Activated naive CD8-positive, alpha-beta T cell treated with anti-CD3 and anti-CD28 coated beads, Interleukin-2, amount 10 ng/mL, durations not matched to agents 7 days and 5 days (primary cell): ENCODE results near the gene KLF11. TPM values are rescaled to one million over a fixed set of nuclear protein-coding genes. Genes with fewer than 3 reads are reported as not detected.

Experiments
- ATAC-seq: fragments of 150-1000 bp; cut with Tn5 transposase; one replicate; pipeline ENCODE4 v1.10.0; 2021; ENCODE audit warnings: low read depth, moderate library complexity
- POLR2A ChIA-PET: fragments of 350-600 bp; sonication (Branson Sonifier 250); formaldehyde crosslinking; loops from one replicate; lab custom pipeline; 2021; ENCODE audit warnings: antibody characterized with exemption; lab: Charles Lee
- DNase-seq: peaks from one replicate; pipeline ENCODE4 v3.0.0; 2021
- H3K27ac Mint-ChIP-seq: one replicate; pipeline ENCODE4 v1.8.0; 2022; ENCODE audit warnings: mild to moderate bottlenecking, mixed read lengths
- H3K27me3 Mint-ChIP-seq: one replicate; pipeline ENCODE4 v1.8.0; 2022; ENCODE audit warnings: mild to moderate bottlenecking, moderate library complexity, mixed read lengths
- H3K36me3 Mint-ChIP-seq: one replicate; pipeline ENCODE4 v1.8.0; 2021; ENCODE audit warnings: mild to moderate bottlenecking, mixed read lengths
- H3K4me1 Mint-ChIP-seq: one replicate; pipeline ENCODE4 v1.8.0; 2021; ENCODE audit warnings: mixed read lengths
- H3K4me3 Mint-ChIP-seq: one replicate; pipeline ENCODE4 v1.8.0; 2022; ENCODE audit warnings: mild to moderate bottlenecking, moderate library complexity, mixed read lengths
- H3K9me3 Mint-ChIP-seq: one replicate; pipeline ENCODE4 v1.8.0; 2021; ENCODE audit warnings: mixed read lengths
- total RNA-seq, 2 experiments: library from RNA; stranded (reverse); gene quantifications; one replicate each; pipeline ENCODE4 v1.2.3, GENCODE V29; 2021

Gene KLF11
- total RNA-seq, 2 experiments from 2014 or later = 6.8 to 7.1 TPM

- DNase-seq (no peak), ATAC-seq (no peak)
- Mint-ChIP-seq H3K4me3 (no peak overlapping the region), H3K27me3 (no peaks in the 10 kb centered on the region), H3K4me1 (peaks cover 9% of the 10 kb centered on the region), H3K9me3 (no peaks in the 10 kb centered on the region), H3K36me3 (peaks cover 9% of the 10 kb centered on the region), H3K27ac (no peak overlapping the region)
- POLR2A ChIA-PET = interaction anchor here (0.6 to 1.3 kb wide), 3 partner anchors 64 to 205 kb away, joined by 3 to 7 read pairs (median 3); partner anchors contain the start of gene TAF1B
Measured at GRCh38 chr2:10047616-10048500, 4.5 kb downstream of the KLF11 start.

- H3K4me3 Mint-ChIP-seq = no peak overlapping the region
- POLR2A ChIA-PET = interaction anchor here (0.6 to 1.3 kb wide), 3 partner anchors 63 to 69 kb away, joined by 3 to 7 read pairs (median 7); no protein-coding TSS in a partner anchor
- H3K27me3 Mint-ChIP-seq = no peaks in the 10 kb centered on the region
- H3K9me3 Mint-ChIP-seq = no peaks in the 10 kb centered on the region
- H3K27ac Mint-ChIP-seq = no peak overlapping the region
- ATAC-seq (no peak), DNase-seq (no peak)
- H3K4me1 Mint-ChIP-seq = peaks cover 8% of the 10 kb centered on the region
- peaks cover 9% of the 10 kb centered on the region for H3K36me3 Mint-ChIP-seq
Measured at GRCh38 chr2:10048501-10049171, 5.3 kb downstream of the KLF11 start.

DNA sequence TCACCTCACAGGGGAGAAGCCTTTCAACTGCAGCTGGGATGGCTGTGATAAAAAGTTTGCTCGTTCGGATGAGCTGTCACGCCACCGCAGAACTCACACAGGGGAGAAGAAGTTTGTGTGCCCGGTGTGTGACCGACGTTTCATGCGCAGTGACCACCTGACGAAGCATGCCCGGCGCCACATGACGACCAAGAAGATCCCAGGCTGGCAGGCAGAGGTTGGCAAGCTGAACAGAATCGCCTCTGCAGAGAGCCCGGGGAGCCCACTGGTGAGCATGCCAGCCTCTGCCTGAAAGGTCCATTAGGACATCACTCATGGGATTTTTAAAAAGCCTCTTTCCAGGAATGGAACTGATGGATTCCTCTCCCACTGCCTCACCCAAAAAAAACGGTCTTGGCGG is 8.9 kb downstream of the KLF11 start:
- Mint-ChIP-seq H3K36me3 (peaks cover 7% of the 10 kb centered on the region), H3K27ac (no peak overlapping the region), H3K27me3 (peaks cover 2% of the 10 kb centered on the region), H3K4me3 (no peak overlapping the region), H3K9me3 (no peaks in the 10 kb centered on the region), H3K4me1 (peaks cover 1% of the 10 kb centered on the region)
- ATAC-seq (no peak), DNase-seq (no peak)
- POLR2A ChIA-PET = no interaction called here

DNA sequence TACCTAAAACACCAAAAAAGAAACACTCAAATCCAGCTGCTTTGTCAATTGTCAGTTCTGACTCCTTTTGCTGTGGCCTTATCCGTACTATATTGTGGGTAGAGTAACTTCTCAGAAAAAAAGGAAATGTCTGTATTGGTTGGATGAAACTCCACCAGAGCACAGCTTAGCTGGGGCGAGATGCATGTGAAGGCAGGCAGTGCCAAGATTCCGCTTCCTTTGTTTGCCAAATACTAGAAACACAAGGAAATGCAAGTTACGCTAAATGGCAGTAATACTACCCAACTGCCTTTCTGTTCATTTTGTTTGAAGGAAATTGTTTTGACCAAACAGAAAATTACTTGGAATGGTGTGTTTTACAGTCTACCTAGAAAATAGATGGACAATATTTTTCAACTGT is 10.0 kb downstream of the KLF11 start:
- Mint-ChIP-seq H3K36me3 (peaks cover 7% of the 10 kb centered on the region), H3K4me1 (peaks cover 1% of the 10 kb centered on the region), H3K4me3 (no peak overlapping the region), H3K27me3 (peaks cover 2% of the 10 kb centered on the region), H3K9me3 (no peaks in the 10 kb centered on the region), H3K27ac (no peak overlapping the region)
- POLR2A ChIA-PET = no interaction called here
- ATAC-seq (no peak), DNase-seq (no peak)

GRCh38 chr2:10054424-10054823 is 11.1 kb downstream of the KLF11 start:
- POLR2A ChIA-PET = no interaction called here
- no peak for ATAC-seq
- H3K36me3 Mint-ChIP-seq = peaks cover 7% of the 10 kb centered on the region

GRCh38 chr2:10054976-10055375 is 11.6 kb downstream of the KLF11 start:
- peaks cover 7% of the 10 kb centered on the region for H3K36me3 Mint-ChIP-seq
- no peak overlapping the region for H3K4me3 Mint-ChIP-seq
- no peak overlapping the region for H3K27ac Mint-ChIP-seq
- ATAC-seq = no peak
- DNase-seq = no peak
- H3K27me3 Mint-ChIP-seq = peaks cover 2% of the 10 kb centered on the region
- peaks cover 1% of the 10 kb centered on the region for H3K4me1 Mint-ChIP-seq
- no peaks in the 10 kb centered on the region for H3K9me3 Mint-ChIP-seq
- POLR2A ChIA-PET = no interaction called here

More at GRCh38 chr2:10054424-10054823, 11.1 kb downstream of the KLF11 start:
- peaks cover 2% of the 10 kb centered on the region for H3K27me3 Mint-ChIP-seq
- no peaks in the 10 kb centered on the region for H3K9me3 Mint-ChIP-seq
- H3K4me3 Mint-ChIP-seq = no peak overlapping the region
- H3K27ac Mint-ChIP-seq = no peak overlapping the region
- peaks cover 1% of the 10 kb centered on the region for H3K4me1 Mint-ChIP-seq
- DNase-seq = no peak

- Mint-ChIP-seq H3K4me1 (peaks cover 1% of the 10 kb centered on the region), H3K27me3 (peaks cover 6% of the 10 kb centered on the region), H3K36me3 (peaks cover 7% of the 10 kb centered on the region), H3K4me3 (no peak overlapping the region), H3K9me3 (no peaks in the 10 kb centered on the region), H3K27ac (no peak overlapping the region)
- DNase-seq = no peak
- ATAC-seq = no peak
- POLR2A ChIA-PET = no interaction called here
Measured at GRCh38 chr2:10056439-10056838, 13.1 kb downstream of the KLF11 start.

DNA sequence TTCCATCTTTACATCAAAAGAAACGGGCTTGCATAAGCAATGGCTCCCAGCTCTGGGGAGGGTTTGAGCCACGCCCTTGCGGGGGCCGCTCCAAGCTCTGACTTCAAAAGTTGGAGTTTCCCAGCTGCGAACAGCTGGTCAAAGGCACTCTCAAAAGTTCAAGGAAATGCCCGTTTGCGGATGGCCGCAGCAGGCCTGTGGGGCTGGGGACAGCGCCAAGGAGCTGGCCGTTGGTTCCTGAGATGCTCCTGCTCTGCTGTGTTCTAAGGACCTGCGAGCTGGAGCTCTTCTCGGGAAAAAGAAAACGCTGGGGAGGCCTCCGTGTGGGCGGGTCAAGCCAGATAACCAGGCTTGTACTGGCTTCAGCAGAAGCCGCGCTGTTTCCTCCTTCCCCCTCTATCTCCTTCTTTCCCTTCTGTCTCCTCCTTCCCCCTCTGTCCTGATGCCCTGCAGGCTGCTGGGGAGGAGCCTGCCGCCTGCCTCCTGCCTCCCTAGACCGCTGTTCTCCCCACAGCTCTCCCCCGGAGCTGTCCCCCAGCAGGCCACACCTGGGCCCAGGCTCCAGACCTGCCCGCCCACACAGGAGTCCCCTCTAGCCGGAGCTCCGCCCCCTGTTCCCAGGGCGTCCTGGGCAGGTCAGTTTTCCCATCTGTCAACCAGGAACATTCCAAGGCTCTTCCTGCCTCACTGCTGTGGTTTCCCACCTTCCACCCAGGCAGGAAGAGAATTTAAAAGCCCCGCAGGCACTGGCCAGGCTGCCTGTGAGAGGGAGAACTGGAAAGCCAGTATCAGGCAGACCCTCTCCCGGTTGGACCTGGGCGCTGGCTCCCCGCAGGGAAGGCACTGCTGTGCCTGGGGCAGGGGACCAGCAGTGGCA is 14.1 kb downstream of the KLF11 start:
- ATAC-seq (no peak), DNase-seq (no peak)
- Mint-ChIP-seq H3K27ac (no peak overlapping the region), H3K4me3 (peak overlapping the region; percentile 60), H3K9me3 (no peaks in the 10 kb centered on the region), H3K36me3 (peaks cover 3% of the 10 kb centered on the region), H3K4me1 (peaks cover 1% of the 10 kb centered on the region), H3K27me3 (peaks cover 6% of the 10 kb centered on the region)
- POLR2A ChIA-PET = no interaction called here

DNA sequence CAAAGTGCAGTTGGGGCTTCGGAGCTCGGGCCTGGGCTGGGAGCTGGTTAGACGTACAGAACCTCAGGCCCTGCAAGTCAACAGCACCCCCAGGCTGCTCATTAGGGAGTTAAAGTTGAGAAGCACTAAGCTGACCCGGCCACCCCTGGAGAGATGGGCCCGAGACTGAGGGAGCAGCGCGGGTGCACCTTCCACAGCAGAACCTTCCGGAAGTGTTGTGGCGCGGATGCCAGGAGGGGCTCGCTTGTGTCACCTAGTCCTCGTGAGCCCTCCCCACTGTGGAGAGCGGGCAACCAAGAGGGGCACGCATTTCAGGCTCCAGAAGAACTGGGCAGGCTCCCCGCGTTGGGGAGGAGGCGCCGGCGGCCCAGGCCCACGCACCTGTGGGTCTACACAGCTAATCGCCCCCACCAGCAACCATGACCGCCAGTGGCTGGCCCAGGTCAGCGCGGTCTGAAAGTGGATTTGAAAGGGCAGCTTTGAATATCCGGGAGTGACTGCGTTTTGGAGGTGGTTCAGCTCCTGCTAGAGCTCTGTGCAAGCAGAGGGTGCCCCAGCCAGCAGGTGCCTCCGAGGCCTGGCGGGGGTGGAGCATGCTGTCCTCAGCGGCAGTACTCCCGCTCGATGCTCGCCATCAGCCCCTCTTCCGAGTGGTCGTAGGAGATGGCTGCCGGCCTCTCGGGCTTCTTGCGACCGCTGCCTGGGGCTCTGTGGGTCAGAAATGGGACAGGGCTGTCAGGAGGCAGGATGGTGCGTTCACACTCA is 15.1 kb downstream of the KLF11 start:
- POLR2A ChIA-PET = no interaction called here
- no peaks in the 10 kb centered on the region for H3K9me3 Mint-ChIP-seq
- H3K4me1 Mint-ChIP-seq = peaks cover 1% of the 10 kb centered on the region
- ATAC-seq (no peak), DNase-seq (no peak)
- H3K27me3 Mint-ChIP-seq = peaks cover 8% of the 10 kb centered on the region
- H3K27ac Mint-ChIP-seq = no peak overlapping the region
- no peak overlapping the region for H3K4me3 Mint-ChIP-seq
- peaks cover 3% of the 10 kb centered on the region for H3K36me3 Mint-ChIP-seq

GRCh38 chr2:10059016-10059351 is 15.6 kb downstream of the KLF11 start:
- Mint-ChIP-seq H3K4me1 (peaks cover 1% of the 10 kb centered on the region), H3K27me3 (peaks cover 8% of the 10 kb centered on the region), H3K27ac (no peak overlapping the region), H3K36me3 (peaks cover 2% of the 10 kb centered on the region), H3K9me3 (no peaks in the 10 kb centered on the region), H3K4me3 (no peak overlapping the region)
- ATAC-seq (no peak), DNase-seq (no peak)
- POLR2A ChIA-PET = no interaction called here

DNA sequence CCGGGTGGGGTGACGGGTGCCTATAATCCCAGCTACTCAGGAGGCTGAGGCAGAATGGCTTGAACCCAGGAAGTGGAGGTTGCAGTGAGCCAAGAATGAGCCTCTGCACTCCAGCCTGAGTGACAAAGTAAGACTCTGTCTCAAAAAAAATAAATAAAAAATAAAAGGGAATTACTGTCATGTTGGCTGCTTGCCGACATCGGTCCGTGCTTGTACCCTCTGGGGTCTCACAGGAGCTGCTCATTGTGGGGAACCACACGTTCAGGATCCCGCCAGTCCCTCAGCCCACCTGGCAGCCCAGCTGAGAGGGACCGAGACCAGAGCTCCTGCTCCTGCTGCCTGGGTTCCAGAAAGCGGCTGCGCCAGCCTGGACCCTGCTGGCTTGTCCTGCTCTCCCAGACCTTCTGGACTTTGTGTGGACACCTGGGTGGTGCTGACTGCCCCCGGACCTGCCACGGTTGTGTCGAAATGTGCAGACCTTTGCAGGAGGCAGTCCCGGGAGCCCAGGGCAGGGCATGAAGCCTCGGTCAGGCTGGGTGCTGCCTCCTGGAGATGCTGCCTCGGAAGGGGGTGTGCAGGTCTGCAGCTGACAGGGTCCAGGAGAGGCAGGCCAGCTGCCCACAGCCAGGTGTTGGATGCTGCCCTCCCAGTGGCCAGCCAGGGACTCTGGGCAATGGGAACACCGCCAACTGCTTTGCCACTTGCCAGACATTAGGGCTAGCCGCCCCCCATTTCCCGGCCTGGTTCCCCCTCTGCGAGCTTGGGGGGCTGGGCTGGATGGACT is 16.4 kb downstream of the KLF11 start:
- H3K27me3 Mint-ChIP-seq = peaks cover 8% of the 10 kb centered on the region
- ATAC-seq (no peak), DNase-seq (no peak)
- peaks cover 1% of the 10 kb centered on the region for H3K4me1 Mint-ChIP-seq
- no peak overlapping the region for H3K4me3 Mint-ChIP-seq
- H3K9me3 Mint-ChIP-seq = no peaks in the 10 kb centered on the region
- POLR2A ChIA-PET = no interaction called here
- H3K36me3 Mint-ChIP-seq = no peaks in the 10 kb centered on the region
- H3K27ac Mint-ChIP-seq = no peak overlapping the region

DNA sequence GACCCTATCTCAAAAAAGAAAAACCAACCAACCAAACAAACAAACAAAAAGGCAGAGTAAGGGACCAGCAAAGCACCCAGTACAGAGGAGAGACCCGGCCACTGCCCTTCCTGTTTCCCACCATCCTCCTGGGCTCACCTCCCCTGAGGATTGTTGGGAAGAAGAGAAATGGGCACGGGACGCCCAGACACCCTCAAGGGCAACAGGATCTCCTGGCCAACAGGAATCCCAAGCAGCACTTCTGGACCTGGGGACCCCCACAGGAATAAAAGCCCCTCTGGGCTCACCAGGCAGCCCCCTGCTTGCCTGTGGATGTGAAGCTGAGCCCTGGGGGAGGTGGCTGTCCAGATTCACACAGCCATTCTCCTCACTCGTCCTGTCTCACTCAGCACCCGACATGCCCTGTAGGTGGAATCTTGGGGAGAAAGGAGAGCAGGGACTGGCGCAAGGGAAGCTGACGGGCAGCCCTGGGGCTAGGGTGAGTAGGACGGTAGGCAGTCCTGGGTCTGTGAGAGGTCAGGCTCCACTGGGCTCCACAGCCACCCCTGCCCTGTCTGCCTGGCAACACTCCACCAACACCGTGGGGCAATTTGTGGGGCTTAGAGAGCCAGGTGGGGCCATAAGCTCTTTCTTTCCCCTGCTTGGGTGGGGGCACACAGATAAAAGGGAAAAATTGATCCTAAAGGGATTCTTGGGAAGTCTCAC is 18.0 kb downstream of the KLF11 start:
- POLR2A ChIA-PET = no interaction called here
- no peak overlapping the region for H3K4me3 Mint-ChIP-seq
- H3K4me1 Mint-ChIP-seq = peaks cover 1% of the 10 kb centered on the region
- no peaks in the 10 kb centered on the region for H3K36me3 Mint-ChIP-seq
- ATAC-seq = no peak
- peaks cover 6% of the 10 kb centered on the region for H3K27me3 Mint-ChIP-seq
- H3K27ac Mint-ChIP-seq = no peak overlapping the region
- no peaks in the 10 kb centered on the region for H3K9me3 Mint-ChIP-seq
- no peak for DNase-seq
